SK-N-SH (cell line): Measurements from ENCODE around the gene SCT. TPM values are rescaled to one million over a fixed set of nuclear protein-coding genes. Genes with fewer than 3 reads are reported as not detected.

Experiments
- CTCF ChIA-PET: fragments of 300-600, 350-600 bp; formaldehyde crosslinking; extraction: SDS; loops from one replicate; lab custom pipeline; 2021; lab: Yijun Ruan, JAX
- POLR2A ChIA-PET: fragments of 350-600 bp; sonication (Branson Sonifier 250); formaldehyde crosslinking; extraction: SDS; loops from one replicate; lab custom pipeline; 2020; ENCODE audit warnings: antibody characterized with exemption, inconsistent platforms; lab: Yijun Ruan, JAX
- DNase-seq: peaks from one replicate; pipeline ENCODE4 v3.0.0; 2012
- H2AFZ ChIP-seq: fragments of 200-600 bp; sonication (generic); 2 replicates; pipeline ENCODE4 v1.8.1; 2016; ENCODE audit warnings: antibody characterized with exemption, mild to moderate bottlenecking, low read depth
- H3F3A ChIP-seq: fragments of 200-600 bp; sonication (generic); replicated peaks from 2 replicates; pipeline ENCODE3; 2016; ENCODE audit warnings: antibody characterized with exemption, mild to moderate bottlenecking; ENCODE audit not compliant: insufficient read depth
- H3K27ac ChIP-seq, 2 experiments: fragments of 200-500 bp in 1 of 2; fragments of 200-600 bp in 1 of 2; sonication (Bioruptor generic) in 1 of 2; sonication (generic), shearing (Covaris generic) in 1 of 2; 2 replicates each; pipeline versions ENCODE4 v1.5.1 to v1.6.1; 2014 to 2016; ENCODE audit warnings: low read depth in 2 of 2, inconsistent platforms in 1 of 2, low read length in 1 of 2, mild to moderate bottlenecking in 1 of 2, mixed read lengths in 1 of 2
- H3K27me3 ChIP-seq: fragments of 200-600 bp; sonication (generic), shearing (Covaris generic); 2 replicates; pipeline ENCODE4 v1.6.1; 2016; ENCODE audit warnings: mixed run types; ENCODE audit not compliant: insufficient read depth
- H3K36me3 ChIP-seq, 2 experiments: fragments of 200-500 bp in 1 of 2; fragments of 200-600 bp in 1 of 2; sonication (Bioruptor generic) in 1 of 2; sonication (generic) in 1 of 2; replicated peaks in 1 of 2; 2 replicates each; pipeline versions ENCODE3 to v1.5.1; 2014 to 2016; ENCODE audit warnings: low read length in 1 of 2, mild to moderate bottlenecking in 1 of 2; ENCODE audit not compliant: insufficient read depth in 2 of 2, control insufficient read depth in 1 of 2
- H3K4me1 ChIP-seq, 2 experiments: fragments of 200-500 bp in 1 of 2; fragments of 200-600 bp in 1 of 2; sonication (Bioruptor generic) in 1 of 2; sonication (generic), shearing (Covaris generic) in 1 of 2; 2 replicates each; pipeline versions ENCODE4 v1.5.1 to v1.6.1; 2014 to 2016; ENCODE audit warnings: low read depth in 1 of 2, low read length in 1 of 2, mixed run types in 1 of 2; ENCODE audit not compliant: insufficient read depth in 2 of 2, control insufficient read depth in 1 of 2
- H3K4me2 ChIP-seq: fragments of 200-600 bp; sonication (generic), shearing (Covaris generic); 2 replicates; pipeline ENCODE4 v1.6.1; 2017; ENCODE audit warnings: mixed run types
- H3K4me3 ChIP-seq, 2 experiments: fragments of 200-500 bp in 1 of 2; fragments of 200-600 bp in 1 of 2; sonication (Bioruptor generic) in 1 of 2; sonication (generic), shearing (Covaris generic) in 1 of 2; 2 replicates each; pipeline versions ENCODE4 v1.5.1 to v1.8.1; 2014 to 2016; ENCODE audit warnings: low read depth in 2 of 2, inconsistent platforms in 1 of 2, low read length in 1 of 2, mild to moderate bottlenecking in 1 of 2, mixed read lengths in 1 of 2, moderate library complexity in 1 of 2
- H3K79me2 ChIP-seq: fragments of 200-600 bp; sonication (generic); 2 replicates; pipeline ENCODE4 v1.8.1; 2017; ENCODE audit warnings: mild to moderate bottlenecking; ENCODE audit not compliant: insufficient read depth
- H3K9ac ChIP-seq: fragments of 200-600 bp; sonication (generic); 2 replicates; pipeline ENCODE4 v1.6.1; 2017; ENCODE audit warnings: mixed run types
- H3K9me2 ChIP-seq: fragments of 200-600 bp; sonication (generic); 2 replicates; pipeline ENCODE4 v1.6.1; 2017; ENCODE audit warnings: mixed run types
- H3K9me3 ChIP-seq: fragments of 200-600 bp; sonication (generic); 2 replicates; pipeline ENCODE4 v1.6.1; 2017; ENCODE audit warnings: mixed run types, mild to moderate bottlenecking, moderate library complexity
- H4K20me1 ChIP-seq: fragments of 200-600 bp; sonication (generic); 2 replicates; pipeline ENCODE4 v1.6.1; 2017; ENCODE audit warnings: mild to moderate bottlenecking, mixed run types; ENCODE audit not compliant: insufficient read depth
- CHD2 ChIP-seq: fragments of 150-350 bp; IDR thresholded peaks from 2 replicates; pipeline ENCODE4 v1.6.1; 2018; ENCODE audit warnings: low read length; ENCODE audit not compliant: partially characterized antibody
- EP300 ChIP-seq, 2 experiments: IDR thresholded peaks; 2 replicates each; pipeline versions ENCODE4 v1.4.0 to v1.6.1; 2012; ENCODE audit warnings: borderline replicate concordance in 1 of 2, low read depth in 1 of 2, low read length in 1 of 2
- FOXM1 ChIP-seq: IDR thresholded peaks from 2 replicates; pipeline ENCODE4 v1.4.0; 2012; ENCODE audit warnings: low read depth, mild to moderate bottlenecking
- GABPA ChIP-seq: IDR thresholded peaks from 2 replicates; pipeline ENCODE4 v1.4.0; 2012; ENCODE audit warnings: low read depth, mild to moderate bottlenecking
- NFIC ChIP-seq: IDR thresholded peaks from 2 replicates; pipeline ENCODE4 v1.4.0; 2012; ENCODE audit warnings: borderline replicate concordance
- POLR2AphosphoS5 ChIP-seq: IDR thresholded peaks from 2 replicates; pipeline ENCODE4 v1.6.1; 2012; ENCODE audit warnings: low read depth, low read length
- SMC3 ChIP-seq: IDR thresholded peaks from 2 replicates; pipeline ENCODE4 v1.6.1; 2012; ENCODE audit warnings: low read depth, low read length, improper control_type of control experiment
- TEAD4 ChIP-seq: IDR thresholded peaks from 2 replicates; pipeline ENCODE4 v1.4.0; 2012; ENCODE audit warnings: mild to moderate bottlenecking, borderline replicate concordance; ENCODE audit not compliant: insufficient read depth
- WGBS: methylation state at CpG from one replicate; pipeline ENCODE4 v1.1.6; 2017; ENCODE audit warnings: low lambda C conversion rate; 5-methylcytosine and 5-hydroxymethylcytosine counted together
- polyA plus RNA-seq, 3 experiments: library from polyadenylated mRNA; depleted of rRNA; stranded (reverse); fragments of >200 nt; gene quantifications; 2 replicates each; pipeline ENCODE4 v1.2.3, GENCODE V29; 2012
- TF ChIP-seq, protein P1 (sequence below): fragments of 150-350 bp; IDR thresholded peaks from 2 replicates; pipeline ENCODE4 v1.6.1; 2016; ENCODE audit warnings: mild to moderate bottlenecking, low read depth, low read length
- TF ChIP-seq, protein P2 (sequence below): IDR thresholded peaks from 2 replicates; pipeline ENCODE4 v1.6.1; 2012; ENCODE audit warnings: mild to moderate bottlenecking, low read depth, low read length, moderate library complexity
- TF ChIP-seq, protein P3 (sequence below): IDR thresholded peaks from 2 replicates; pipeline ENCODE4 v1.4.0; 2012; ENCODE audit warnings: low read depth, borderline replicate concordance
- TF ChIP-seq, protein P4 (sequence below): fragments of 150-350 bp; IDR thresholded peaks from 2 replicates; pipeline ENCODE4 v1.6.1; 2017; ENCODE audit warnings: antibody characterized with exemption, low read length, low read depth, borderline replicate concordance
- TF ChIP-seq, protein P5 (sequence below): IDR thresholded peaks from 2 replicates; pipeline ENCODE4 v1.4.0; 2012; ENCODE audit warnings: low read depth
- TF ChIP-seq, protein P6 (sequence below): IDR thresholded peaks from 2 replicates; pipeline ENCODE4; 2012

Gene SCT
- polyA plus RNA-seq, 1 of the 3 experiments (the other 2 are of a cell fraction): not detected

DNA sequence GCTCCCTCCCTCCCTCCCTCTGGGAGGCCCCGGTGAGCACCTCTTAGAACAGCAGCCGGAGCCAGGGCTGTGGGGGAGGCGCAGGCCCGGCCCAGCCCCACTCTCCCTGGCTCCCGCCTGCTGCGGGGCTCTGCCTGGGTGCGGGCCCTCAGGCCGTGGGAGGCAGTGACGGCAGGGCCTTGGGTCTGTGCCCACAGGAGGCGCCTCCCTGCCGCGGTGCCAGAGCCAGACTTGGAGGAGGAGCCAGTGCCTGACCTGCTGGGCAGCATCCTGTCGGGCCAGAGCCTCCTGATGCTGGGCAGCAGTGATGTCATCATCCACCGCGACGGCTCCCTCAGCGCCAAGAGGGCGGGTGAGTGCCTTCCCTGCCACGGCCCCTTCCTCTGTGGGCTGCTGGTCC is 20.7 kb downstream of the SCT start:
- POLR2A ChIA-PET: interaction anchor here (1.6 kb wide), 1 partner anchor 9 kb away, joined by 3 read pairs; the partner anchor contains the start of gene IRF7
- DNase-seq: peak; percentile 92
- H3K9ac ChIP-seq: no peak overlapping the region
- H3K36me3 ChIP-seq: peaks cover 44 to 82% of the 10 kb centered on the region in 2 experiments
- no peaks in the 10 kb centered on the region for H3K27me3 ChIP-seq
- CTCF ChIA-PET: interaction anchor here (0.7 to 2.3 kb wide), 3 partner anchors 10 to 118 kb away, joined by 3 to 10 read pairs (median 5); no protein-coding TSS in a partner anchor
- peak overlapping the region; percentile 47; the same call in 1 of the 2 replicates for H3K4me2 ChIP-seq
- H3F3A ChIP-seq: peaks cover 6% of the 10 kb centered on the region
- WGBS: no CpG with 5 or more reads among the region's 19 CpGs
- peak overlapping the region; percentile 57 to 73; a peak in 2 of 4 replicates for H3K27ac ChIP-seq
- H2AFZ ChIP-seq: no peak overlapping the region
- H3K4me1 ChIP-seq: peaks cover 4 to 14% of the 10 kb centered on the region in 2 experiments; a peak in 1 of 4 replicates
- no peaks in the 10 kb centered on the region for H3K9me3 ChIP-seq
- no peak overlapping the region for H3K4me3 ChIP-seq
- TF ChIP-seq, protein P1, sequence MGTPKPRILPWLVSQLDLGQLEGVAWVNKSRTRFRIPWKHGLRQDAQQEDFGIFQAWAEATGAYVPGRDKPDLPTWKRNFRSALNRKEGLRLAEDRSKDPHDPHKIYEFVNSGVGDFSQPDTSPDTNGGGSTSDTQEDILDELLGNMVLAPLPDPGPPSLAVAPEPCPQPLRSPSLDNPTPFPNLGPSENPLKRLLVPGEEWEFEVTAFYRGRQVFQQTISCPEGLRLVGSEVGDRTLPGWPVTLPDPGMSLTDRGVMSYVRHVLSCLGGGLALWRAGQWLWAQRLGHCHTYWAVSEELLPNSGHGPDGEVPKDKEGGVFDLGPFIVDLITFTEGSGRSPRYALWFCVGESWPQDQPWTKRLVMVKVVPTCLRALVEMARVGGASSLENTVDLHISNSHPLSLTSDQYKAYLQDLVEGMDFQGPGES: no peak
- peak; percentile 14 for TF ChIP-seq CHD2
- TF ChIP-seq NFIC: 0 out of 2 replicates have a peak, but pooled peaks have one; percentile 21
- H3K9me2 ChIP-seq: no peaks in the 10 kb centered on the region
- peaks cover 11% of the 10 kb centered on the region; the same call in 1 of the 2 replicates for H3K79me2 ChIP-seq
- peaks cover 15% of the 10 kb centered on the region; the same call in 1 of the 2 replicates for H4K20me1 ChIP-seq

DNA sequence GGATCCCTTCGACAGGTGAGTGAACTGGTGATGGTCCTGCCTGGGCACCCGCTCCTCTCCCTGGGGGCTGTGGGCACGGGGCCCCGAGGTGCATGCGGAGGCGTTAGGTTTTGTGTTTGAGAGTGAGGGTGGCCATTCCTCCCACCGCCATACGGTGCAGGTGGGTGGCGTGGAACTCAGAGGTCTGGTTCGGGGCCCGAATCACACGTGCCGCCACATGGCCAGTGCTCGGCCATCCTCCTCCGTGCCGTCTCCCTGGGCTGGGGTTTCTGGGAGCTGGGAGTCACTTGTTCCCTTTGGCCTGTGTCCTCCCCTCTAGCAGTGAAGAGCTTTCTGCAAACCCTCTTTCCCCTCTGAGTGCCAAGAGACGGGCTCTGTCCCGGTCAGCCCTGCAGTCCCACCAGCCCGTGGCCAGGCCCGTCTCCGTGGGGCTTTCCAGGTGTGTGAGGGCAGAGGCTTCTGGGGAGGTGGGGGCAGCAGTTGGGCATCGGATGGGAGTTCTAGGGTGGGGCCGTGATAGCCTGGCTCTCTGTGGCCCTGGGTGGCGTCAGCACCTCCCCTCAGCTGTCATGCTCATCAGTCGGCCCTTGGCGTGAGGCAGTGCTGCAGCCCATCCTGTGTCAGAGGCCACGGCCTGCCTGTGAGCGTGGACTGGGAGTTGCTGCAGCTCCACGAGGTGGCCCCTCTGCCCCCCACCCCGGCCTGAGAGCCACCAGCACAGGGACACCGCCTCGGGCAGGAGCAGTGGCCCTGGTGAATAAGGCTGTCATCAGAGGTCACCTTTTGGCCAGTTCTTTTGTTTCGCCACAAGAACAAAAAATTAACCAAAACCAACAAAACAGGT is 21.5 kb downstream of the SCT start:
- Histone ChIP-seq H3K79me2 (peaks cover 11% of the 10 kb centered on the region; the same call in 1 of the 2 replicates), H3K27ac (peak overlapping the region; percentile 57 to 73; a peak in 2 of 4 replicates), H3K9me2 (no peaks in the 10 kb centered on the region), H3K4me2 (peak overlapping the region; percentile 47; the same call in 1 of the 2 replicates), H2AFZ (no peak overlapping the region), H3K4me3 (no peak overlapping the region), H3K36me3 (peaks cover 40 to 75% of the 10 kb centered on the region in 2 experiments), H3K27me3 (no peaks in the 10 kb centered on the region), H3K9ac (no peak overlapping the region), H4K20me1 (peaks cover 15% of the 10 kb centered on the region; the same call in 1 of the 2 replicates), H3K4me1 (peaks cover 4 to 14% of the 10 kb centered on the region in 2 experiments; a peak in 1 of 4 replicates), H3F3A (peaks cover under 1% of the 10 kb centered on the region), H3K9me3 (no peaks in the 10 kb centered on the region)
- POLR2A ChIA-PET: no interaction called here
- DNase-seq: no peak
- CTCF ChIA-PET: interaction anchor here (1.1 to 2.3 kb wide), 2 partner anchors 9 to 51 kb away, joined by 5 to 10 read pairs; no protein-coding TSS in a partner anchor
- WGBS: 93% methylated on average over 19 of the region's 33 CpGs
- TF ChIP-seq EP300 (IDR thresholded peaks at IDR 0.05; ENCODE audit: borderline replicate concordance in 1 of 2, low read depth in 1 of 2, low read length in 1 of 2) (no peak), FOXM1 (no peak), POLR2AphosphoS5 (no peak), SMC3 (no peak), GABPA (no peak), TEAD4 (no peak)
- TF ChIP-seq, protein P2, sequence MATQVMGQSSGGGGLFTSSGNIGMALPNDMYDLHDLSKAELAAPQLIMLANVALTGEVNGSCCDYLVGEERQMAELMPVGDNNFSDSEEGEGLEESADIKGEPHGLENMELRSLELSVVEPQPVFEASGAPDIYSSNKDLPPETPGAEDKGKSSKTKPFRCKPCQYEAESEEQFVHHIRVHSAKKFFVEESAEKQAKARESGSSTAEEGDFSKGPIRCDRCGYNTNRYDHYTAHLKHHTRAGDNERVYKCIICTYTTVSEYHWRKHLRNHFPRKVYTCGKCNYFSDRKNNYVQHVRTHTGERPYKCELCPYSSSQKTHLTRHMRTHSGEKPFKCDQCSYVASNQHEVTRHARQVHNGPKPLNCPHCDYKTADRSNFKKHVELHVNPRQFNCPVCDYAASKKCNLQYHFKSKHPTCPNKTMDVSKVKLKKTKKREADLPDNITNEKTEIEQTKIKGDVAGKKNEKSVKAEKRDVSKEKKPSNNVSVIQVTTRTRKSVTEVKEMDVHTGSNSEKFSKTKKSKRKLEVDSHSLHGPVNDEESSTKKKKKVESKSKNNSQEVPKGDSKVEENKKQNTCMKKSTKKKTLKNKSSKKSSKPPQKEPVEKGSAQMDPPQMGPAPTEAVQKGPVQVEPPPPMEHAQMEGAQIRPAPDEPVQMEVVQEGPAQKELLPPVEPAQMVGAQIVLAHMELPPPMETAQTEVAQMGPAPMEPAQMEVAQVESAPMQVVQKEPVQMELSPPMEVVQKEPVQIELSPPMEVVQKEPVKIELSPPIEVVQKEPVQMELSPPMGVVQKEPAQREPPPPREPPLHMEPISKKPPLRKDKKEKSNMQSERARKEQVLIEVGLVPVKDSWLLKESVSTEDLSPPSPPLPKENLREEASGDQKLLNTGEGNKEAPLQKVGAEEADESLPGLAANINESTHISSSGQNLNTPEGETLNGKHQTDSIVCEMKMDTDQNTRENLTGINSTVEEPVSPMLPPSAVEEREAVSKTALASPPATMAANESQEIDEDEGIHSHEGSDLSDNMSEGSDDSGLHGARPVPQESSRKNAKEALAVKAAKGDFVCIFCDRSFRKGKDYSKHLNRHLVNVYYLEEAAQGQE: no peak
- TF ChIP-seq, protein P3, sequence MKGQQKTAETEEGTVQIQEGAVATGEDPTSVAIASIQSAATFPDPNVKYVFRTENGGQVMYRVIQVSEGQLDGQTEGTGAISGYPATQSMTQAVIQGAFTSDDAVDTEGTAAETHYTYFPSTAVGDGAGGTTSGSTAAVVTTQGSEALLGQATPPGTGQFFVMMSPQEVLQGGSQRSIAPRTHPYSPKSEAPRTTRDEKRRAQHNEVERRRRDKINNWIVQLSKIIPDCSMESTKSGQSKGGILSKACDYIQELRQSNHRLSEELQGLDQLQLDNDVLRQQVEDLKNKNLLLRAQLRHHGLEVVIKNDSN: no peak
- TF ChIP-seq, protein P4, sequence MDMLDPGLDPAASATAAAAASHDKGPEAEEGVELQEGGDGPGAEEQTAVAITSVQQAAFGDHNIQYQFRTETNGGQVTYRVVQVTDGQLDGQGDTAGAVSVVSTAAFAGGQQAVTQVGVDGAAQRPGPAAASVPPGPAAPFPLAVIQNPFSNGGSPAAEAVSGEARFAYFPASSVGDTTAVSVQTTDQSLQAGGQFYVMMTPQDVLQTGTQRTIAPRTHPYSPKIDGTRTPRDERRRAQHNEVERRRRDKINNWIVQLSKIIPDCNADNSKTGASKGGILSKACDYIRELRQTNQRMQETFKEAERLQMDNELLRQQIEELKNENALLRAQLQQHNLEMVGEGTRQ: no peak
- TF ChIP-seq, protein P1: no peak
- TF ChIP-seq, protein P5, sequence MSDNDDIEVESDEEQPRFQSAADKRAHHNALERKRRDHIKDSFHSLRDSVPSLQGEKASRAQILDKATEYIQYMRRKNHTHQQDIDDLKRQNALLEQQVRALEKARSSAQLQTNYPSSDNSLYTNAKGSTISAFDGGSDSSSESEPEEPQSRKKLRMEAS: no peak
- TF ChIP-seq, protein P6, sequence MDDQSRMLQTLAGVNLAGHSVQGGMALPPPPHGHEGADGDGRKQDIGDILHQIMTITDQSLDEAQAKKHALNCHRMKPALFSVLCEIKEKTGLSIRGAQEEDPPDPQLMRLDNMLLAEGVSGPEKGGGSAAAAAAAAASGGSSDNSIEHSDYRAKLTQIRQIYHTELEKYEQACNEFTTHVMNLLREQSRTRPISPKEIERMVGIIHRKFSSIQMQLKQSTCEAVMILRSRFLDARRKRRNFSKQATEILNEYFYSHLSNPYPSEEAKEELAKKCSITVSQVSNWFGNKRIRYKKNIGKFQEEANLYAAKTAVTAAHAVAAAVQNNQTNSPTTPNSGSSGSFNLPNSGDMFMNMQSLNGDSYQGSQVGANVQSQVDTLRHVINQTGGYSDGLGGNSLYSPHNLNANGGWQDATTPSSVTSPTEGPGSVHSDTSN: no peak
